Measurements from ENCODE around the gene CADM4.

DNA sequence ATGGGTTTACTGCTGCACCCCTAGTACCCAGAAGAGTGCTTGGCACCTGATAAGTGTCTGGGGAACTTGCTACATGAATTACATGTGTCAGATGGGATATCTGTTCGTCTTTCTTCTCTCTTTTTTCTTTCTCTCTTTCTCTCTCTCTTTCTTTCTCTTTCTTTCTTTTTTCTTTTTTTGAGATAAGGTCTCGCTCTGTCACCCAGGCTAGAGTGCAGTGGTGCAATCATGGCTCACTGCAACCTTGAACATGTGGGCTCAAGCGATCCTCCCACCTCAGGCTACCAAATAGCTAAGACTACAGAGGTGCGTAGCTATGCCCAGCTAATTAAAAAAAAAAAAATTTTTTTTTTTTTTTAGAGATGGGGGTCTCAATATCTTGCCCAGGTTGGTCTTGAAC lies 6.1 kb downstream of the CADM4 start:
- TF ChIP-seq POLR2A (IDR thresholded peaks at IDR 0.05; ENCODE audit: low read depth) = no peak
- TF ChIP-seq, protein P1, sequence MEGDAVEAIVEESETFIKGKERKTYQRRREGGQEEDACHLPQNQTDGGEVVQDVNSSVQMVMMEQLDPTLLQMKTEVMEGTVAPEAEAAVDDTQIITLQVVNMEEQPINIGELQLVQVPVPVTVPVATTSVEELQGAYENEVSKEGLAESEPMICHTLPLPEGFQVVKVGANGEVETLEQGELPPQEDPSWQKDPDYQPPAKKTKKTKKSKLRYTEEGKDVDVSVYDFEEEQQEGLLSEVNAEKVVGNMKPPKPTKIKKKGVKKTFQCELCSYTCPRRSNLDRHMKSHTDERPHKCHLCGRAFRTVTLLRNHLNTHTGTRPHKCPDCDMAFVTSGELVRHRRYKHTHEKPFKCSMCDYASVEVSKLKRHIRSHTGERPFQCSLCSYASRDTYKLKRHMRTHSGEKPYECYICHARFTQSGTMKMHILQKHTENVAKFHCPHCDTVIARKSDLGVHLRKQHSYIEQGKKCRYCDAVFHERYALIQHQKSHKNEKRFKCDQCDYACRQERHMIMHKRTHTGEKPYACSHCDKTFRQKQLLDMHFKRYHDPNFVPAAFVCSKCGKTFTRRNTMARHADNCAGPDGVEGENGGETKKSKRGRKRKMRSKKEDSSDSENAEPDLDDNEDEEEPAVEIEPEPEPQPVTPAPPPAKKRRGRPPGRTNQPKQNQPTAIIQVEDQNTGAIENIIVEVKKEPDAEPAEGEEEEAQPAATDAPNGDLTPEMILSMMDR (IDR thresholded peaks at IDR 0.05) = no peak

All from esophagus muscularis mucosa (tissue), 3 donors.